A673 (cell line): ENCODE measurements around the gene C19orf53. TPM values are rescaled to one million over a fixed set of nuclear protein-coding genes. Genes with fewer than 3 reads are reported as not detected.

ENCODE experiments used
- BruUV-seq: library from RNA; stranded (reverse); fragments of 400-500 nt; replicated peaks from 2 replicates; lab custom pipeline; 2021; lab: Mats Ljungman, UMichigan
- CTCF ChIA-PET: fragments of 300-600 bp; sonication (Branson Sonifier 250); formaldehyde crosslinking; loops from one replicate; lab custom pipeline; 2022; ENCODE audit warnings: antibody characterized with exemption; lab: Charles Lee
- POLR2A ChIA-PET: fragments of 300-600 bp; sonication (Branson Sonifier 250); formaldehyde crosslinking; loops from one replicate; lab custom pipeline; 2022; ENCODE audit warnings: antibody characterized with exemption; ENCODE audit not compliant: low non-redundant PET; lab: Charles Lee
- DNase-seq: peaks from one replicate; pipeline ENCODE4 v3.0.0-alpha.2; 2015; ENCODE audit warnings: low spot score
- H3K27ac ChIP-seq: fragments of 200-600 bp; sonication (generic); 2 replicates; pipeline ENCODE4 v1.5.1; 2016; ENCODE audit warnings: mixed run types, low read depth, mild to moderate bottlenecking, mixed read lengths, antibody characterized with exemption, low read length; ENCODE audit not compliant: poor library complexity, severe bottlenecking
- H3K27me3 ChIP-seq: fragments of 200-600 bp; sonication (generic); replicated peaks from 2 replicates; pipeline ENCODE4 v1.6.1; 2017; ENCODE audit warnings: mixed run types, low read depth, mild to moderate bottlenecking, mixed read lengths, antibody characterized with exemption, low read length; ENCODE audit not compliant: insufficient read depth, poor library complexity
- H3K36me3 ChIP-seq: fragments of 200-600 bp; sonication (generic); 2 replicates; pipeline ENCODE4 v1.6.1; 2016; ENCODE audit warnings: mixed run types, mild to moderate bottlenecking, mixed read lengths, antibody characterized with exemption, low read length; ENCODE audit not compliant: insufficient read depth, poor library complexity, severe bottlenecking
- H3K4me1 ChIP-seq: fragments of 200-600 bp; sonication (generic); 2 replicates; pipeline ENCODE4 v1.6.1; 2017; ENCODE audit warnings: mixed run types, mild to moderate bottlenecking, mixed read lengths, antibody characterized with exemption, low read length; ENCODE audit not compliant: insufficient read depth, poor library complexity, severe bottlenecking
- H3K4me3 ChIP-seq: fragments of 200-600 bp; sonication (generic); 2 replicates; pipeline ENCODE4 v1.5.1; 2016; ENCODE audit warnings: low read depth, mixed run types, mild to moderate bottlenecking, mixed read lengths, low read length; ENCODE audit not compliant: poor library complexity, severe bottlenecking
- H3K9me3 ChIP-seq: fragments of 200-600 bp; sonication (generic); 2 replicates; pipeline ENCODE4 v1.6.1; 2016; ENCODE audit warnings: mixed run types, low read depth, mild to moderate bottlenecking, mixed read lengths, antibody characterized with exemption, low read length; ENCODE audit not compliant: poor library complexity, severe bottlenecking
- EZH2 ChIP-seq: fragments of 200-600 bp; sonication (generic); IDR thresholded peaks from 2 replicates; pipeline ENCODE4 v1.6.1; 2017; ENCODE audit warnings: borderline replicate concordance, low read depth, mild to moderate bottlenecking, mixed read lengths, antibody characterized with exemption, low read length; ENCODE audit not compliant: poor library complexity, severe bottlenecking
- intact Hi-C: fragments of 100-400 bp; cut with micrococcal nuclease; formaldehyde crosslinking; loops from one replicate; pipeline ENCODE4 v1.10.0; 2022; ENCODE audit not compliant: unreplicated experiment
- total RNA-seq: library from RNA; stranded (reverse); gene quantifications from 2 replicates; pipeline ENCODE4 v1.2.3, GENCODE V29; 2021
- TF ChIP-seq, protein P1 (sequence below): fragments of 300-800, 200-600 bp; sonication (generic); conservative IDR thresholded peaks from 2 replicates; pipeline ENCODE4 v1.5.1; 2017; ENCODE audit warnings: low read depth, mild to moderate bottlenecking, antibody characterized with exemption, low read length, moderate library complexity, mixed read lengths

The C19orf53 gene
- total RNA-seq, 1 experiment from 2014 or later, result 140 TPM

DNA sequence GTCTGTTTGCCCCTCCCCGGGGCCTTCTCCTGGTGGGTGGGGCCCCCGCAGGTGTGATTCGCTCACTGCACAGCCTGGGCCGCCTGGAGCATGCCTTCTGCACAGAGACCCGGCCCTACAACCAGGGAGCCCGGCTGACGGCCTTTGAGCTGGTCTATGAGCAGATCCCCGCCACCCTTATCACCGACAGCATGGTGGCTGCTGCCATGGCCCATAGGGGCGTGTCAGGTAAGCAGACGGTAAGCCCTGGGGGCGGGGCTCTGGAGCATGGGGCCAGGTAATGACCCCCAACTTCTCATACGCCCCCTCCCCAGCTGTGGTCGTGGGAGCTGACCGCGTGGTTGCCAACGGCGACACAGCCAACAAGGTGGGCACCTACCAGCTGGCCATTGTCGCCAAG, 5.7 kb upstream of the C19orf53 start:
- TF ChIP-seq, protein P1, sequence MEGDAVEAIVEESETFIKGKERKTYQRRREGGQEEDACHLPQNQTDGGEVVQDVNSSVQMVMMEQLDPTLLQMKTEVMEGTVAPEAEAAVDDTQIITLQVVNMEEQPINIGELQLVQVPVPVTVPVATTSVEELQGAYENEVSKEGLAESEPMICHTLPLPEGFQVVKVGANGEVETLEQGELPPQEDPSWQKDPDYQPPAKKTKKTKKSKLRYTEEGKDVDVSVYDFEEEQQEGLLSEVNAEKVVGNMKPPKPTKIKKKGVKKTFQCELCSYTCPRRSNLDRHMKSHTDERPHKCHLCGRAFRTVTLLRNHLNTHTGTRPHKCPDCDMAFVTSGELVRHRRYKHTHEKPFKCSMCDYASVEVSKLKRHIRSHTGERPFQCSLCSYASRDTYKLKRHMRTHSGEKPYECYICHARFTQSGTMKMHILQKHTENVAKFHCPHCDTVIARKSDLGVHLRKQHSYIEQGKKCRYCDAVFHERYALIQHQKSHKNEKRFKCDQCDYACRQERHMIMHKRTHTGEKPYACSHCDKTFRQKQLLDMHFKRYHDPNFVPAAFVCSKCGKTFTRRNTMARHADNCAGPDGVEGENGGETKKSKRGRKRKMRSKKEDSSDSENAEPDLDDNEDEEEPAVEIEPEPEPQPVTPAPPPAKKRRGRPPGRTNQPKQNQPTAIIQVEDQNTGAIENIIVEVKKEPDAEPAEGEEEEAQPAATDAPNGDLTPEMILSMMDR, result no peak
- no peak for TF ChIP-seq EZH2
- H3K4me3 ChIP-seq, result no peak overlapping the region

DNA sequence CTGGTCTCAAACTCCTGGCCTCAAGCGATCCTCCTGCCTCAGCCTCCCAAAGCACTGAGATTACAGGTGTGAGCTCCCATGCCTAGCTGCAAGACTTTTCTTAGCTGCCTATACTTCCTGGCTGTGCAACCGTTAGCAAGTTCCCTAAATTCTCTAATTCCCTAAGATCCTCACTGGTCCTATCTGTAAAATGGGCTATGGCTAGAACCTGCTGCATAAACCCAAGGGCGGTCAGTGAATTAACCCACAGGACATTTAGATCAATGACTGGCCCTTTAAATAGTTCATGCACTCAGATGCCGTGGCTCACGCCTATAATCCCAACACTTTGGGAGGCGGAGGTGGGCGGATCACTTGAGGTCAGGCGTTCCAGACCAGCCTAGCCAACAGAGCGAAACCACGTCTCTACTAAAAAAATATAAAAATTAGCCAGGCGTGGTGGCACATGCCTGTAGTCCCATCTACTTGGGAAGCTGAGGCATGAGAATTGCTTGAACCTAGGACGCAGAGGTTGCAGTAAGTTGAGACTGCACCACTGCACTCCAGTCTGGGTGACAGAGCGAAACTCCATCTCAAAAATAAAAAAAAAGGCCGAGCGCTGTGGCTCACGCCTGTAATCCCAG, 4.1 kb upstream of the C19orf53 start:
- no TSS peak for BruUV-seq
- H3K9me3 ChIP-seq, result no peaks in the 10 kb centered on the region
- POLR2A ChIA-PET, result no interaction called here
- no peaks in the 10 kb centered on the region for H3K27me3 ChIP-seq
- TF ChIP-seq EZH2, result no peak
- TF ChIP-seq, protein P1, result no peak
- intact Hi-C loops, result no loop called here
- no peak for DNase-seq
- no peak overlapping the region for H3K4me3 ChIP-seq
- peaks cover 9% of the 10 kb centered on the region for H3K4me1 ChIP-seq
- no peak overlapping the region for H3K27ac ChIP-seq
- CTCF ChIA-PET, result no interaction called here
- peaks cover 40% of the 10 kb centered on the region for H3K36me3 ChIP-seq

More for the DNA sequence above, 5.7 kb upstream of the C19orf53 start:
- peaks cover 40% of the 10 kb centered on the region for H3K36me3 ChIP-seq
- no peak for DNase-seq
- intact Hi-C loops, result no loop called here
- no peak overlapping the region for H3K27ac ChIP-seq
- H3K27me3 ChIP-seq, result no peaks in the 10 kb centered on the region
- H3K4me1 ChIP-seq, result peaks cover 10% of the 10 kb centered on the region
- ChIA-PET CTCF (no interaction called here), POLR2A (no interaction called here)
- no TSS peak for BruUV-seq
- no peaks in the 10 kb centered on the region for H3K9me3 ChIP-seq

DNA sequence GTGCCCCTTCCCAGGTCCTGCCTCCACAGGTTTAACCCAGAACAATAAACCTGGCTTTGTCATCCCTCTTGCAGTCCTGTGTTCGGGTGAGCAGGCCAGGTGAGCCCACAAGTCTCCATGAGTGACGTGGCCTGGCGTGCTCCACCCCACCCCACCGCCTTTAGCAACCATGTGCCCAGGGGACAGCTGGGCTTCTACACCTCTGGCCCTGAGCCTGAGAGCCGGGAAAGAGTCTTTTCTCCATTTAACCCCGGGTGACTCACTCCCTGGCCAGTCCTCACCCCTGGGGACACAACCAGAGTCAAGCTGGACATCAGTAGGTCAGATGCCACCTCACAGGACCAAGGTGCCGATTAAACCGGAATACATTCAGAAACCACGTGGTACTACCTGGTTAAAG, 4.1 kb downstream of the C19orf53 start:
- no TSS peak for BruUV-seq

More for the DNA sequence above, 4.1 kb downstream of the C19orf53 start:
- DNase-seq, result no peak
- POLR2A ChIA-PET, result no interaction called here
- Histone ChIP-seq H3K36me3 (peaks cover 24% of the 10 kb centered on the region), H3K27ac (no peak overlapping the region), H3K4me3 (no peak overlapping the region), H3K9me3 (no peaks in the 10 kb centered on the region), H3K4me1 (peaks cover 11% of the 10 kb centered on the region), H3K27me3 (no peaks in the 10 kb centered on the region)
- intact Hi-C loops, result no loop called here
- CTCF ChIA-PET, result no interaction called here
- TF ChIP-seq, protein P1, result no peak
- TF ChIP-seq EZH2, result no peak
